PFSK-1 (cell line): Measurements from ENCODE around the gene PRRC2B.

Experiments used
- POLR2AphosphoS5 ChIP-seq: IDR thresholded peaks from 2 replicates; pipeline ENCODE4 v1.6.1; 2012; ENCODE audit warnings: low read depth, mild to moderate bottlenecking, control low read depth, low read length, moderate library complexity
- SIN3A ChIP-seq: IDR thresholded peaks from 2 replicates; pipeline ENCODE4 v1.6.1; 2012; ENCODE audit warnings: mild to moderate bottlenecking, low read length, moderate library complexity, borderline replicate concordance; ENCODE audit not compliant: insufficient read depth
- TAF1 ChIP-seq: IDR thresholded peaks from 2 replicates; pipeline ENCODE4 v1.6.1; 2012; ENCODE audit warnings: low read length, control low read depth, borderline replicate concordance; ENCODE audit not compliant: insufficient read depth
- TF ChIP-seq, protein P1 (sequence below), 2 experiments: IDR thresholded peaks; 2 replicates each; pipeline versions ENCODE4 v1.6.1 to v1.8.0; 2011 to 2012; ENCODE audit warnings: low read depth in 2 of 2, low read length in 2 of 2, control low read depth in 1 of 2, inconsistent platforms in 1 of 2, mild to moderate bottlenecking in 1 of 2, moderate library complexity in 1 of 2; ENCODE audit not compliant: insufficient read depth in 1 of 2

- TF ChIP-seq TAF1 (no peak), POLR2AphosphoS5 (no peak), SIN3A (no peak)
- TF ChIP-seq, protein P1, sequence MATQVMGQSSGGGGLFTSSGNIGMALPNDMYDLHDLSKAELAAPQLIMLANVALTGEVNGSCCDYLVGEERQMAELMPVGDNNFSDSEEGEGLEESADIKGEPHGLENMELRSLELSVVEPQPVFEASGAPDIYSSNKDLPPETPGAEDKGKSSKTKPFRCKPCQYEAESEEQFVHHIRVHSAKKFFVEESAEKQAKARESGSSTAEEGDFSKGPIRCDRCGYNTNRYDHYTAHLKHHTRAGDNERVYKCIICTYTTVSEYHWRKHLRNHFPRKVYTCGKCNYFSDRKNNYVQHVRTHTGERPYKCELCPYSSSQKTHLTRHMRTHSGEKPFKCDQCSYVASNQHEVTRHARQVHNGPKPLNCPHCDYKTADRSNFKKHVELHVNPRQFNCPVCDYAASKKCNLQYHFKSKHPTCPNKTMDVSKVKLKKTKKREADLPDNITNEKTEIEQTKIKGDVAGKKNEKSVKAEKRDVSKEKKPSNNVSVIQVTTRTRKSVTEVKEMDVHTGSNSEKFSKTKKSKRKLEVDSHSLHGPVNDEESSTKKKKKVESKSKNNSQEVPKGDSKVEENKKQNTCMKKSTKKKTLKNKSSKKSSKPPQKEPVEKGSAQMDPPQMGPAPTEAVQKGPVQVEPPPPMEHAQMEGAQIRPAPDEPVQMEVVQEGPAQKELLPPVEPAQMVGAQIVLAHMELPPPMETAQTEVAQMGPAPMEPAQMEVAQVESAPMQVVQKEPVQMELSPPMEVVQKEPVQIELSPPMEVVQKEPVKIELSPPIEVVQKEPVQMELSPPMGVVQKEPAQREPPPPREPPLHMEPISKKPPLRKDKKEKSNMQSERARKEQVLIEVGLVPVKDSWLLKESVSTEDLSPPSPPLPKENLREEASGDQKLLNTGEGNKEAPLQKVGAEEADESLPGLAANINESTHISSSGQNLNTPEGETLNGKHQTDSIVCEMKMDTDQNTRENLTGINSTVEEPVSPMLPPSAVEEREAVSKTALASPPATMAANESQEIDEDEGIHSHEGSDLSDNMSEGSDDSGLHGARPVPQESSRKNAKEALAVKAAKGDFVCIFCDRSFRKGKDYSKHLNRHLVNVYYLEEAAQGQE (IDR thresholded peaks at IDR 0.05; ENCODE audit: insufficient read depth in 1 of 2, low read depth in 2 of 2, low read length in 2 of 2) = no peak
Observed at GRCh38 chr9:131469356-131469755, 75.5 kb downstream of the PRRC2B start.
